ENCODE data around the gene TTN.
"Not testable (repeated sequence)": the region's sequence is repeated elsewhere in the genome, so short reads cannot be mapped to it uniquely, and the experiment has no call there.

TTN gene

DNA sequence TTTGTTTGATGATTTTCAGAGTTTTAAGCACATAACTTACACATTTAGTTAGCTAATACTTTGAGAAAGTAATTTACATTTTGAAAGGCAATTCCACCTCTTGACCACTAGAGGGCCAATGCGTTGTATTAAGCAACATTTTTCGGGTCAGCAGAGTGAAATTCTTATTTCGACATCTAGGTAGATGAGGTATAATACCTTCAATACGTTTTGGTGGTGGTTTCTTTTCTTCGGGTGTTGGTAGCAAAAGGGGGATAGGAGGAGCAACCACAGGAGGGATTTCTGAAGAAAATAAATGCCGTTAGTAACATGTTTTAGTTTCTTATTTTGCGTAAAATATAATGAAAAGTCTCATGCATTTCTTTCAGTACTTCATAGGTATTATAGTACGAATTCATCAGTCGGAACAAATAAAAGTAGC is 106.3 kb downstream of the TTN start:
- Mint-ChIP-seq H3K36me3 (peaks cover 15% of the 10 kb centered on the region), H3K27ac (no peak overlapping the region)
- peak in 1 of 2 donors; percentile 9 for DNase-seq (ENCODE audit: low spot score in 2 of 2)

DNA sequence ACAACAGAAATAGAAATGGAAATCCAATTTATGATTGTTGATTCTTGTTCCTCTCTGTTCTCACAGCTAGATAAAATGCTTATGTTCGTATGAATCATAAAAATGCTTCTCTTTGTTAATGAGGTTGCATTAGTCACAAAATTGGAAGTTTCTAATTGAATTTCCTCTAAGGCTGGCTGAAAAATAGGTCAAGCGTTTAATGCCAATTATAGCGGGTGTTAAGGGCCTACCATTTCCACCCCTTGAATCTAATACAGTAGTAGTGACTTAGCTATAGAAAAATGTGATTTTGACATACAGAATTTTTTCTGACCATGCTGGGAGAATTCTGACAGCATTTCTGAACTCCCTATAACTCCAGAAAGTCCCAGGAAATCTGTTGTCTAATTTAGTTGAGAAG is 107.1 kb downstream of the TTN start:
- Mint-ChIP-seq H3K9me3 (no peaks in the 10 kb centered on the region), H3K4me3 (no peak overlapping the region), H3K36me3 (peaks cover 20% of the 10 kb centered on the region), H3K27ac (no peak overlapping the region), H3K27me3 (no peaks in the 10 kb centered on the region), H3K4me1 (peaks cover 2% of the 10 kb centered on the region)
- ATAC-seq (ENCODE audit: low read depth) (no peak), DNase-seq (ENCODE audit: low spot score in 2 of 2) (no peak)

More for the DNA sequence above, 106.3 kb downstream of the TTN start:
- Mint-ChIP-seq H3K4me1 (peaks cover 2% of the 10 kb centered on the region), H3K9me3 (no peaks in the 10 kb centered on the region), H3K4me3 (no peak overlapping the region), H3K27me3 (no peaks in the 10 kb centered on the region)
- no peak for ATAC-seq (ENCODE audit: low read depth)

DNA sequence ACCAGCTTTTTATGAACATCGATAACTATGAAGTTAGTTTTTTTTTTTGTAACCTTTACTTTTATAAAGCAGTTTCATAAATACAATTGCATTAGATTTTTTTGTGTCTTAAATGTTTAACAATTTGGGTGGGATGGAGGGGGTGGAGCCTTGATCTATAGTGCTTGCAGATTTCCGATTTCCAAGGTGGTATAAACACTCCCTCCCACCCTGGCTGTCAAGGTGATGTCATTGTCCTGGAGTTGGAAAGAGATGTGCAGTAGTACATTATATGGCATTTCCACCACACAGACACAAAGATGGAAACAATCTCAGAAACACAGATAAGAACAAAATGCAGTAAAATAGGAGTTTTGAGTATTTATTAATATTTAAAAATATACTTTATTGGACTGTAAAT is 114.4 kb downstream of the TTN start:
- no peaks in the 10 kb centered on the region for H3K4me1 Mint-ChIP-seq
- H3K27me3 Mint-ChIP-seq, result no peaks in the 10 kb centered on the region
- DNase-seq (ENCODE audit: low spot score in 2 of 2) (no peak), ATAC-seq (ENCODE audit: low read depth) (no peak)
- no peaks in the 10 kb centered on the region for H3K9me3 Mint-ChIP-seq
- H3K4me3 Mint-ChIP-seq, result no peak overlapping the region
- H3K27ac Mint-ChIP-seq, result no peak overlapping the region
- peaks cover 34% of the 10 kb centered on the region for H3K36me3 Mint-ChIP-seq

DNA sequence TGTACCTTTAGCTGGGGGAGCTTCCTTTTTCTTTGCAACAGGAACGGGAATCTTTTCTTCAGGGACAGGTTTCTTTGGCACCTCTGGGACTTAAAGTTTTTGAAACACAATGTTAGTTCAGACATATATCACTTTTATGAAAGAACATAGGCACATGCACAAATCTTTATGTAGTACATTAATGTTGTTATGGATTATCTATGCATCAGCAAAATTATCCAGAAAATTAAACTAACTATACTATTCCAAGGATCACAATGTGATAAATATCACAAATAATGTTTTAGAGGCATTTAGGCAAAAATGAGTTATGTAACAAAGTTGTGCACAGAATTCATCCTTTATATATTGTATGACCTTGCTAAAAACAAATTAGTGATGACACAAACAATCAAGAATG is 117.4 kb downstream of the TTN start:
- Mint-ChIP-seq H3K9me3 (no peaks in the 10 kb centered on the region), H3K27ac (no peak overlapping the region), H3K36me3 (peaks cover 35% of the 10 kb centered on the region), H3K27me3 (no peaks in the 10 kb centered on the region), H3K4me1 (no peaks in the 10 kb centered on the region), H3K4me3 (no peak overlapping the region)
- ATAC-seq (ENCODE audit: low read depth), result no peak
- DNase-seq (ENCODE audit: low spot score in 2 of 2), result no peak

DNA sequence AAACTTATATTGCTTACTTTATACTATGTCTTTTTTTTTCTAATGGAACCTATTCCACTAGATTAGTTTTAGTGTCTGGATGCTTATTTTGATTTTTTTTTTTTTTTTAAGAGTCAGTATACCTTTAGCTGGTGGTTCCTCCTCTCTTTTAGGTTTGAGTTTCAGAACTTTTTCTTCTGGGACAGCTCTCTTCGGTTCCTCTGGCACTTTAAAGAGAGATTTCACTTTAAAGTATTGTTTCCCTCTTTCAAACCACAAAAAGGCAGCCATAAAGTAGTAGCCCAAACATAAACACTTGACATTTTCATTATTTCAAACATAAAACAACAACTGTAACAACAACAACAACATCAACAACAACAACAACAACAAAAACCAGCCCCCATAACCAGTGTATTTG is 123.3 kb downstream of the TTN start:
- no peak for ATAC-seq (ENCODE audit: low read depth)
- H3K4me3 Mint-ChIP-seq, result no peak overlapping the region
- no peak for DNase-seq (ENCODE audit: low spot score in 2 of 2)
- no peaks in the 10 kb centered on the region for H3K27me3 Mint-ChIP-seq
- peaks cover 1% of the 10 kb centered on the region for H3K9me3 Mint-ChIP-seq
- H3K27ac Mint-ChIP-seq, result no peak overlapping the region
- H3K36me3 Mint-ChIP-seq, result peaks cover 38% of the 10 kb centered on the region
- no peaks in the 10 kb centered on the region for H3K4me1 Mint-ChIP-seq

DNA sequence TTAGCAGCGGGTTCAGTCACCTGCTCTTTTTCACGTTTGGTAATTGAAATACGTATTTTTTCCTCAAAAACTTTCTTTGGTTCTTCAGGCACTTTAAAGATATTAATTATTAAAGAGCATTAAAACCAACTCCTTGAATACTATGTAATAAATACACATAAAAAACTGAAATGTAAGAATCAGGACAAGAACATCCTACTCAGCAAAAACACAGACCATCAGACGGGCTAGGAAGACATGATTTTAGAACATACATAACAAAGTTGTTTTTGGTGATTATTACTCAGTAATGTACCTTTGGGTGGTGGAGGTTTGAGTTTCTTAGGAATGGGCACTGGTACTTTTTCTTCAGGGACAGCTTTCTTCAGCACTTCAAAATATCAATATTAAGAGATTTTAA is 126.1 kb downstream of the TTN start:
- no peak for ATAC-seq (ENCODE audit: low read depth)
- peaks cover 34% of the 10 kb centered on the region for H3K36me3 Mint-ChIP-seq
- no peak for DNase-seq (ENCODE audit: low spot score in 2 of 2)

DNA sequence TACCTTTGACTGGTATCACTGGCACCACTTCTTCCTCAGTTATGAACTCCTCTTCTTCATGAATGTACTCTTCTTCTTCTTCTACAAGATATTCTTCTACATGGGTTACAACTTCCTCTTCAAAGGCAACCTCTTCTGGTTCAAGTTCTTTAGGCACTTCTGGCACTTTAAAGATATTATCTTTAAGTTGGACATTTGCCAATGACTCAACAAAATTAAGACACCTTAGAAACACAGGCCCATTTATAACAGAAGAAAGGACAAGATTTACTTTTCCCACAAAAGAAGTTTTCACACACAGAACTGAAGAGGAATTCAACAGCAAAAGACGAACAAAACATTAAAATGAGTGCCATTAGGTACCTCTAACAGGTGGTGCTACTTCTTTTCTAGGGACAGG is 127.3 kb downstream of the TTN start:
- DNase-seq (ENCODE audit: low spot score in 2 of 2), result no peak
- Mint-ChIP-seq H3K27me3 (no peaks in the 10 kb centered on the region), H3K27ac (peak overlapping the region; percentile 75), H3K4me1 (peaks cover 5% of the 10 kb centered on the region), H3K4me3 (no peak overlapping the region), H3K36me3 (peaks cover 32% of the 10 kb centered on the region), H3K9me3 (peaks cover 4% of the 10 kb centered on the region)
- ATAC-seq (ENCODE audit: low read depth), result no peak

More for the DNA sequence above, 126.1 kb downstream of the TTN start:
- no peak overlapping the region for H3K4me3 Mint-ChIP-seq
- no peak overlapping the region for H3K27ac Mint-ChIP-seq
- no peaks in the 10 kb centered on the region for H3K27me3 Mint-ChIP-seq
- H3K4me1 Mint-ChIP-seq, result peaks cover 5% of the 10 kb centered on the region
- peaks cover 4% of the 10 kb centered on the region for H3K9me3 Mint-ChIP-seq

DNA sequence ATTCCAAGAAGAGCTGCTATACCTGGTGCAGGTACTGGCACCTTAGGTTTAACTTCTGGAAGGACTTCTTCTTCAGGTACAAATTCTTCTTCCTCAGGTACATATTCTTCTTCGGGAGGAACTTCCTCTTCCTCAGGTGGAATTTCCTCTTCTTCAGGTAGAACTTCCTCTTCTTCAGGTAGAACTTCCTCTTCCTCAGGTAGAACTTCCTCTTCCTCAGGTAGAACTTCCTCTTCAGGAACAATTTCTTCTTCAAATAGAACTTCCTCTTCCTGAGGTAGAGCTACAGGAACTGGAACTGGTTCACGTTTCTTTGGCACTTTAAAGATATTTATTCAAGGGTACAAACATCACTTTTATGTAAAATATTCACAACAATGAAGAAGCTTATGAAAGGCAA is 129.6 kb downstream of the TTN start:
- peaks cover 29% of the 10 kb centered on the region for H3K36me3 Mint-ChIP-seq
- H3K4me3 Mint-ChIP-seq, result no peak overlapping the region
- DNase-seq (ENCODE audit: low spot score in 2 of 2) (no peak), ATAC-seq (ENCODE audit: low read depth) (no peak)
- H3K27me3 Mint-ChIP-seq, result no peaks in the 10 kb centered on the region
- peaks cover 5% of the 10 kb centered on the region for H3K4me1 Mint-ChIP-seq
- peak overlapping the region; percentile 71 for H3K27ac Mint-ChIP-seq
- H3K9me3 Mint-ChIP-seq, result peaks cover 4% of the 10 kb centered on the region

DNA sequence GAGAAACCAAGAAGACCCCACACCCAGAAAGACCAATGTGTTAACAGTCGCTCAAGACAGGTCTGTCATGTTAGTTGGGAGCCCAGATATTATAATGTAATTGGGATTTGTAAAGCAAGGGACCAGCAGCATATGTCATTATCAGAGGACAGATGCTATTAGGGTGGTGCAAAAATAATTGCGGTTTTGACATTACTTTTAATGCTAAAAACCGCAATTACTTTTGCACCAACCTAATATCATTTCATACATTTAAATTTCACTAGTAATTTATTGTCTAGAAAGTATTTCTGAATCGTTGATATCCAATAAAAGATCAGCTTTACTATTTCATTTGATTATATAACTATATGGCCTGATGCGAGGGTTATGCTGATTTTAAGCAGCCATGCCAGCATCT is 131.2 kb downstream of the TTN start:
- Mint-ChIP-seq H3K36me3 (peaks cover 23% of the 10 kb centered on the region), H3K4me1 (peaks cover 5% of the 10 kb centered on the region), H3K9me3 (peaks cover 4% of the 10 kb centered on the region), H3K27ac (no peak overlapping the region), H3K4me3 (no peak overlapping the region), H3K27me3 (no peaks in the 10 kb centered on the region)
- DNase-seq (ENCODE audit: low spot score in 2 of 2) (no peak), ATAC-seq (ENCODE audit: low read depth) (no peak)

DNA sequence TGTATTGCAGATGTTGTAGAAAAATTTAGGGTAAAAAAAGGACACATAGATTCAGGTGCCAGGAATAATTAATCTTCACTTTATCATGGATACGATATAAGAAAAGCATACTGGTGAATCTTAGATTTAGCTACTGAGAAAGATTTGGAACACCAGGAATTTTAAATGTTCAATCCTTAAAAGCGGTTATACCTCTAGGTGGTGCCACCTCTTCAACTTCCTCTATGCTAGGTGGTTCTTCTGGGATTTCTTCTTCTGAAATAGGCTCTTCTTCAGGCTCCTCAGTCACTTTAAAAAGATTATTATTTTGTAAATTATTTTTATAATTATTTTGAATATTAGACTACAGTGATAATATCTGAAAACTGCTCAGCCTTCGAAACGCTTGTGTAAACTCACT is 133.1 kb downstream of the TTN start:
- peaks cover 2% of the 10 kb centered on the region for H3K9me3 Mint-ChIP-seq
- no peak overlapping the region for H3K4me3 Mint-ChIP-seq
- H3K4me1 Mint-ChIP-seq, result peaks cover 5% of the 10 kb centered on the region
- no peak overlapping the region for H3K27ac Mint-ChIP-seq
- no peaks in the 10 kb centered on the region for H3K27me3 Mint-ChIP-seq
- H3K36me3 Mint-ChIP-seq, result peaks cover 20% of the 10 kb centered on the region
- DNase-seq (ENCODE audit: low spot score in 2 of 2) (no peak), ATAC-seq (ENCODE audit: low read depth) (no peak)

DNA sequence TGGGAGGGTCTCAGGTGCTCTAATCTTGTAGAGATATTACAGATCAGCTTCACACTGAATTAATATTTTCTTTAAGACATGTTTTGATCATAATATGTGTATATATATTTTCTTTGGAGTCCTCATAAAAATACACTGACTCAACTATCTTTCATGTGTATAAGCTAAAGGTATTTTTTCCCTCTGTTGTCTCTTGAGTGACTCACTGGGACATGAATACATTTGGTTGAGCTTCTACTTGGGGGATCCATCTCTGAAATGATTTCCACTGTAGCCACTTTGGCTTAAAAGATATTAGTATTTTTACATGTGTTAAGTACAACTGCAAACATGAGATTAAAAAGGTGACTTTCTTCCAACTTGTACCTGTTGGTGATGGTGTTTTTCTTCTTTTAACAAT is 140.8 kb downstream of the TTN start:
- Mint-ChIP-seq H3K4me3 (no peak overlapping the region), H3K27me3 (no peaks in the 10 kb centered on the region), H3K27ac (no peak overlapping the region), H3K36me3 (peaks cover 16% of the 10 kb centered on the region), H3K4me1 (no peaks in the 10 kb centered on the region), H3K9me3 (no peaks in the 10 kb centered on the region)
- DNase-seq (ENCODE audit: low spot score in 2 of 2) (no peak), ATAC-seq (ENCODE audit: low read depth) (no peak)

DNA sequence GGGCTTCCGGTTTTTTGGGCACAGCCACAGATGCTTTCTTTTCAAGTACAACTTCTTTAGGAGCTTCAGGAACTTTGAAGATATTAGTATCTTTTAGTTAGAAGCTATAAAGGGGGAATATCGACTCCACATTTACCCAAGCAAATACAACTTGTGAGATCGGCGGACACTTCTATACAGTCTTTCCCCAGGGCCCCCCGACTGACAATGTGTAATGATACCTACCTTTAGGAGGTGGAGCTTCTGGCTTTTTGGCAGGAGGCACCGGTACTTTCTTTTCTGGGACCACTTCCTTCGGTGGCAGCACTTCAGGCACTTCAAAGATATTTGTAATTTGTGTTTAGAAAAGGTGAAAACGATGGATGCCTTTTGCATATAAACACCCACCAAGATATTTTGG is 148.7 kb downstream of the TTN start:
- ATAC-seq (ENCODE audit: low read depth); H3K36me3 Mint-ChIP-seq; H3K9me3 Mint-ChIP-seq; DNase-seq (ENCODE audit: low spot score in 2 of 2); H3K4me3 Mint-ChIP-seq; H3K27me3 Mint-ChIP-seq; H3K27ac Mint-ChIP-seq; H3K4me1 Mint-ChIP-seq: not testable (repeated sequence)

DNA sequence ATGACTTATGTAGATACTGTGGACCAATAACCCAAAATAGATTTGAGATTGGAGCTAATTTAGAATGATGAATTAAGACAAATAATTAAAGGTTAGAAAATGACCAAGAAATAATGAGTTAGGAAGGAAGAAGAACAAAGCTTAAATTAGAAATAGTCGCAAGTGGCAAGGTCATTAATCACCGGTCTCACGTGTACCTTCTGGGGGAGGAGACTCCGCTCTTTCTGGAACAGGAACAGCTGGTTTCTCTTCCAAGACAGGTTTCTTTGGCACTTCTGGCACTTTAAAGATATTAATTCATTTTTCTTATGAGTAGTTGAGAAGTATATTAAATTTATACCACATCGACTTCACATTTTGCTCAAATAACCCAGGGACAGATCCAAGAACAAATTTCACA is 156.7 kb downstream of the TTN start:
- DNase-seq (ENCODE audit: low spot score in 2 of 2) (no peak), ATAC-seq (ENCODE audit: low read depth) (no peak)
- H3K27me3 Mint-ChIP-seq, result no peaks in the 10 kb centered on the region
- no peaks in the 10 kb centered on the region for H3K4me1 Mint-ChIP-seq
- H3K27ac Mint-ChIP-seq, result no peak overlapping the region
- peaks cover 31% of the 10 kb centered on the region for H3K36me3 Mint-ChIP-seq
- no peaks in the 10 kb centered on the region for H3K9me3 Mint-ChIP-seq
- H3K4me3 Mint-ChIP-seq, result no peak overlapping the region

DNA sequence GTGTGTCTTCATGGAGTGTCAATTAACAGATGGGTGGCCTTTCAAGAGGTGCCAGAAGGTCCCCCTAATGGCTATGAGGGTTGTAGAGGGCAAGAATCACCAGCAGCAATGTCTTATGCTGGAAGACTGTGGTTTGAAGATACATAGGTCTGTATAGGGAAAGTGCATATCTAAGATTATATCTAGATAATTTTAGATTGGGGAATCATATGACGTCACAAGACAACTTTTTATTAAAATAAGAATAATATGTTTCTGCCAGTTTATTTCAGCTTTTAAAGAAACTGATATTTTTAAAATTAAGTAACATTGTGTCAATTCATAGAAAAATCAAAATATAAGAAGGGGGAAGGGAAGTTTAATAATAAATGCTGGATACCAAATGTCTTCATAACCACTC is 162.3 kb downstream of the TTN start:
- no peak overlapping the region for H3K4me3 Mint-ChIP-seq

DNA sequence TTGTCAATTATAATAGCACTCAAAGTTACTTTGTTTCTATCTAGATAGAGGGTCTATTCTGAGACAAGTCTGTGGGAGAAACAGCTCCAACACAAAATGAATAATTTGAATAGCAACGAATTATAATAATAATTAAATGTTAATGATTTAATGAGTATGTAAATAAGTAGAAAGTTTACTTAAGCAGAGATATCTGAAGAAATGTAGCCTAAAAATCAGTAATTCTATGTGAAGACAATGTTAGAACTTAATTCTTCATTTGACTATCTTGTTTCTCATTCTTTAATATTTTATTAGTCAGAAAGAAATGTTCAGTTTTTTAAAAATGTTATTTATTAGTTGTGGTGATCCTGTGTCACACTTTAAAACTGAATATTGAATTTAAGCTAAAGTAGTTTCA is 165.7 kb downstream of the TTN start:
- DNase-seq (ENCODE audit: low spot score in 2 of 2) (no peak), ATAC-seq (ENCODE audit: low read depth) (no peak)
- Mint-ChIP-seq H3K27me3 (no peaks in the 10 kb centered on the region), H3K27ac (no peak overlapping the region), H3K36me3 (peaks cover 11% of the 10 kb centered on the region), H3K9me3 (no peaks in the 10 kb centered on the region), H3K4me1 (no peaks in the 10 kb centered on the region), H3K4me3 (no peak overlapping the region)

More for the DNA sequence above, 162.3 kb downstream of the TTN start:
- Mint-ChIP-seq H3K9me3 (no peaks in the 10 kb centered on the region), H3K27me3 (no peaks in the 10 kb centered on the region), H3K4me1 (no peaks in the 10 kb centered on the region), H3K27ac (no peak overlapping the region), H3K36me3 (peaks cover 27% of the 10 kb centered on the region)
- ATAC-seq (ENCODE audit: low read depth) (no peak), DNase-seq (ENCODE audit: low spot score in 2 of 2) (no peak)

DNA sequence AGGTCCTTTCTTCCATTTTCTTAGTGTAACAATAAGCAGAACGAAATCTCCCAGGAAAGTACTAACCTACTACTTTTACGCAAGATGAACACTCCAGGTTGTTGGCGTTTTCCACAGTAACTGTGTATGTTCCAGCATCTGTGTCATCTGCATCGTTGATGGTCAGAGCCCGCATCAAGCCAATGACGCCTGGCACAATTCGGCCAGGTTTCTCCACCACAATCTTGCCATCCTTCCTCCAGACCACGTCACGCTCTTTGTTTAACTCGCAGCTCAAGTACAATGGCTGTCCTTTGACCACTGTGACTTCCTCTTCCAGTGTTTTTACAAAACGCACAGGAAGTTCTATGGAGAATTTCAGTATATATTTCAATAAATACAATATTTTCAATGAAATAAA is 171.3 kb downstream of the TTN start:
- Mint-ChIP-seq H3K36me3 (peaks cover 21% of the 10 kb centered on the region), H3K4me1 (no peaks in the 10 kb centered on the region), H3K9me3 (no peaks in the 10 kb centered on the region), H3K4me3 (no peak overlapping the region), H3K27me3 (no peaks in the 10 kb centered on the region), H3K27ac (no peak overlapping the region)
- no peak for DNase-seq (ENCODE audit: low spot score in 2 of 2)
- no peak for ATAC-seq (ENCODE audit: low read depth)
